NB4 (cell line): Measurements from ENCODE around the gene NKAIN4.
A peak's percentile ranks its signal among the peaks of the same experiment; 100 is the strongest.

Source experiments
- DNase-seq: peaks from one replicate; pipeline ENCODE4 v3.0.0; 2010; ENCODE audit warnings: low read depth
- H3K4me3 ChIP-seq: one replicate; pipeline ENCODE4 v1.5.1; 2011; ENCODE audit warnings: mild to moderate bottlenecking, low read depth, low read length, moderate library complexity
- MYC ChIP-seq: IDR thresholded peaks from 2 replicates; pipeline ENCODE4 v1.6.1; 2011; ENCODE audit warnings: low read depth, low read length
- POLR2A ChIP-seq: IDR thresholded peaks from 2 replicates; pipeline ENCODE4 v1.6.1; 2011; ENCODE audit warnings: mild to moderate bottlenecking; ENCODE audit not compliant: insufficient read length; ENCODE audit errors: extremely low read depth
- TF ChIP-seq, protein P1 (sequence below): IDR thresholded peaks from one replicate; pipeline ENCODE4 v1.5.1; 2012; ENCODE audit warnings: low read depth, low read length
- TF ChIP-seq, protein P2 (sequence below): IDR thresholded peaks from 2 replicates; pipeline ENCODE4 v1.6.1; 2011; ENCODE audit warnings: low read depth, low read length

NKAIN4 gene

GRCh38 chr20:63219866-63220521, 34.3 kb downstream of the NKAIN4 start:
- TF ChIP-seq, protein P1, sequence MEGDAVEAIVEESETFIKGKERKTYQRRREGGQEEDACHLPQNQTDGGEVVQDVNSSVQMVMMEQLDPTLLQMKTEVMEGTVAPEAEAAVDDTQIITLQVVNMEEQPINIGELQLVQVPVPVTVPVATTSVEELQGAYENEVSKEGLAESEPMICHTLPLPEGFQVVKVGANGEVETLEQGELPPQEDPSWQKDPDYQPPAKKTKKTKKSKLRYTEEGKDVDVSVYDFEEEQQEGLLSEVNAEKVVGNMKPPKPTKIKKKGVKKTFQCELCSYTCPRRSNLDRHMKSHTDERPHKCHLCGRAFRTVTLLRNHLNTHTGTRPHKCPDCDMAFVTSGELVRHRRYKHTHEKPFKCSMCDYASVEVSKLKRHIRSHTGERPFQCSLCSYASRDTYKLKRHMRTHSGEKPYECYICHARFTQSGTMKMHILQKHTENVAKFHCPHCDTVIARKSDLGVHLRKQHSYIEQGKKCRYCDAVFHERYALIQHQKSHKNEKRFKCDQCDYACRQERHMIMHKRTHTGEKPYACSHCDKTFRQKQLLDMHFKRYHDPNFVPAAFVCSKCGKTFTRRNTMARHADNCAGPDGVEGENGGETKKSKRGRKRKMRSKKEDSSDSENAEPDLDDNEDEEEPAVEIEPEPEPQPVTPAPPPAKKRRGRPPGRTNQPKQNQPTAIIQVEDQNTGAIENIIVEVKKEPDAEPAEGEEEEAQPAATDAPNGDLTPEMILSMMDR: no peak
- TF ChIP-seq MYC (no peak), POLR2A (no peak)
- TF ChIP-seq, protein P2, sequence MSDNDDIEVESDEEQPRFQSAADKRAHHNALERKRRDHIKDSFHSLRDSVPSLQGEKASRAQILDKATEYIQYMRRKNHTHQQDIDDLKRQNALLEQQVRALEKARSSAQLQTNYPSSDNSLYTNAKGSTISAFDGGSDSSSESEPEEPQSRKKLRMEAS: no peak
- DNase-seq: no peak
- no peak overlapping the region for H3K4me3 ChIP-seq

- TF ChIP-seq, protein P2: no peak
- TF ChIP-seq, protein P1: no peak
- H3K4me3 ChIP-seq: no peak overlapping the region
- DNase-seq: no peak
These were observed 34.8 kb downstream of the NKAIN4 start for GRCh38 chr20:63219447-63219821.

GRCh38 chr20:63218701-63219446, 35.4 kb downstream of the NKAIN4 start:
- TF ChIP-seq, protein P1: peak; percentile 25
- no peak for TF ChIP-seq POLR2A
- no peak for DNase-seq
- no peak overlapping the region for H3K4me3 ChIP-seq

DNA sequence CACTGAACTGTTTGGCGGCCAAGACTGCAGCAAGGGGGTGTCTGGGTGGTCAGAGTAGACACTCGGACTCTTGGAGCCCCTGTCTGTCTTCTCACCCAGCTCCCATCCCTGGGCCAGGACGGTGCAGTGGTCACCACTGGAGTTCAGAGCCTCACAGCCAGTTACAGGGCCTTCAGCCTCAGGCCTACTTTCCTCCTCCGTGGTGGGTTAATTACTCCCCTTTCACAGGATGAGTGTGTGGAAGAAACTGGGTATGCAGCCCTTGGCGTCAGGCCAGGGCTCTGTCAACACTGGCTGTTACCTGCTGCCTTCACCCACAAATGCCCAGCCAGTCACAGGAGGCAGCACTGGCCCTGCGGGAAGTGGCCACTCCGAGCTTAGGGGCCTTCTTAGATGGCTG, 36.6 kb downstream of the NKAIN4 start:
- no peak overlapping the region for H3K4me3 ChIP-seq
- DNase-seq: no peak
- TF ChIP-seq MYC (no peak), POLR2A (no peak)
- TF ChIP-seq, protein P2: no peak
- TF ChIP-seq, protein P1: no peak

- peak overlapping the region; percentile 61 for H3K4me3 ChIP-seq
- TF ChIP-seq, protein P1: no peak
- TF ChIP-seq, protein P2: no peak
- TF ChIP-seq MYC (no peak), POLR2A (no peak)
- no peak for DNase-seq
These were observed 37.3 kb downstream of the NKAIN4 start for GRCh38 chr20:63216849-63217471.
